Hepatocyte (in vitro differentiated cells): ENCODE measurements around the gene NRG2. TPM values are rescaled to one million over a fixed set of nuclear protein-coding genes. Genes with fewer than 3 reads are reported as not detected.

ENCODE experiments used
- DNase-seq: peaks from one replicate; pipeline ENCODE4 v3.0.0-alpha.2; 2016; ENCODE audit warnings: low spot score
- H2AFZ ChIP-seq: fragments of 200-600 bp; sonication (generic); 2 replicates; pipeline ENCODE4 v1.6.0; 2016; ENCODE audit warnings: antibody characterized with exemption, mild to moderate bottlenecking
- H3K27ac ChIP-seq: fragments of 200-600 bp; sonication (generic); 2 replicates; pipeline ENCODE4 v1.5.1; 2016; ENCODE audit warnings: mild to moderate bottlenecking
- H3K27me3 ChIP-seq: fragments of 200-600 bp; sonication (generic); 2 replicates; pipeline ENCODE4 v1.6.1; 2016
- H3K36me3 ChIP-seq: fragments of 200-600 bp; sonication (generic); replicated peaks from 2 replicates; pipeline ENCODE4 v1.5.1; 2016; ENCODE audit warnings: low read depth; ENCODE audit not compliant: insufficient read depth
- H3K4me1 ChIP-seq: fragments of 200-600 bp; sonication (generic); 2 replicates; pipeline ENCODE4 v1.5.1; 2016; ENCODE audit warnings: mild to moderate bottlenecking, moderate library complexity; ENCODE audit not compliant: insufficient read depth
- H3K4me2 ChIP-seq: fragments of 200-600 bp; sonication (generic); 2 replicates; pipeline ENCODE4 v1.6.0; 2016
- H3K4me3 ChIP-seq: fragments of 200-600 bp; sonication (generic); 2 replicates; pipeline ENCODE4 v1.5.1; 2016; ENCODE audit warnings: mild to moderate bottlenecking
- H3K79me2 ChIP-seq: fragments of 200-600 bp; sonication (generic); 2 replicates; pipeline ENCODE4 v1.6.0; 2017; ENCODE audit warnings: mild to moderate bottlenecking
- H3K9me2 ChIP-seq: fragments of 200-600 bp; sonication (generic); replicated peaks from 2 replicates; pipeline ENCODE4 v1.6.0; 2017; ENCODE audit warnings: mild to moderate bottlenecking; ENCODE audit not compliant: insufficient read depth
- H3K9me3 ChIP-seq: fragments of 200-600 bp; sonication (generic); 2 replicates; pipeline ENCODE4 v1.5.1; 2016; ENCODE audit warnings: low read depth, mild to moderate bottlenecking
- H4K20me1 ChIP-seq: fragments of 200-600 bp; sonication (generic); 2 replicates; pipeline ENCODE4 v1.6.0; 2016; ENCODE audit warnings: mild to moderate bottlenecking; ENCODE audit not compliant: insufficient read depth, poor library complexity, severe bottlenecking
- CTCF ChIP-seq: fragments of 200-600 bp; sonication (generic); IDR thresholded peaks from 2 replicates; pipeline ENCODE4 v1.5.1; 2016; ENCODE audit warnings: antibody characterized with exemption, mild to moderate bottlenecking; ENCODE audit not compliant: poor library complexity
- EZH2 ChIP-seq: fragments of 200-600 bp; sonication (generic); IDR thresholded peaks from 2 replicates; pipeline ENCODE4 v1.6.1; 2016; ENCODE audit warnings: antibody characterized with exemption, mild to moderate bottlenecking, borderline replicate concordance
- EZH2phosphoT487 ChIP-seq: fragments of 200-600 bp; sonication (generic); IDR thresholded peaks from one replicate; pipeline ENCODE4 v1.6.1; 2018; ENCODE audit warnings: antibody characterized with exemption, mild to moderate bottlenecking, low read depth, moderate library complexity; ENCODE audit not compliant: unreplicated experiment, severe bottlenecking
- WGBS: methylation state at CpG from one replicate; pipeline ENCODE4 v1.1.6; 2016; ENCODE audit warnings: low lambda C conversion rate; ENCODE audit errors: missing lambda C conversion rate; 5-methylcytosine and 5-hydroxymethylcytosine counted together
- polyA plus RNA-seq: library from polyadenylated mRNA; unstranded; fragments of >200 nt; fragmentation: Nextera tagmentation; extraction: Ambion mirVana; gene quantifications from 2 replicates; pipeline ENCODE4 v1.2.1, GENCODE V29; 2016
- total RNA-seq: library from RNA; depleted of rRNA; stranded (reverse); fragments of >200 nt; gene quantifications from 2 replicates; pipeline ENCODE4 v1.2.3, GENCODE V29; 2014

Gene NRG2
- total and polyA plus RNA-seq, 2 experiments from 2014 or later: 1.4 to 1.5 TPM

GRCh38 chr5:139842321-139842720 lies 200.8 kb downstream of the NRG2 start:
- no peak for DNase-seq
- no peaks in the 10 kb centered on the region for H3K36me3 ChIP-seq
- no peaks in the 10 kb centered on the region for H3K9me2 ChIP-seq
- no peak overlapping the region for H3K4me3 ChIP-seq
- no peak overlapping the region for H2AFZ ChIP-seq
- no peaks in the 10 kb centered on the region for H3K79me2 ChIP-seq
- no peak overlapping the region for H3K4me2 ChIP-seq
- no peaks in the 10 kb centered on the region for H4K20me1 ChIP-seq
- TF ChIP-seq EZH2phosphoT487 (no peak), EZH2 (no peak)
- peaks cover under 1% of the 10 kb centered on the region for H3K4me1 ChIP-seq
- 85% methylated on average over 7 of the region's 7 CpGs for WGBS
- no peak overlapping the region for H3K27ac ChIP-seq
- H3K9me3 ChIP-seq: no peaks in the 10 kb centered on the region
- H3K27me3 ChIP-seq: peaks cover 38% of the 10 kb centered on the region

- Histone ChIP-seq H3K4me1 (no peaks in the 10 kb centered on the region), H3K9me3 (no peaks in the 10 kb centered on the region), H3K4me2 (no peak overlapping the region), H3K79me2 (no peaks in the 10 kb centered on the region), H3K36me3 (no peaks in the 10 kb centered on the region), H2AFZ (no peak overlapping the region), H3K27ac (no peak overlapping the region), H3K4me3 (no peak overlapping the region), H3K9me2 (no peaks in the 10 kb centered on the region), H4K20me1 (no peaks in the 10 kb centered on the region), H3K27me3 (peaks cover 30% of the 10 kb centered on the region)
- TF ChIP-seq EZH2 (no peak), CTCF (no peak), EZH2phosphoT487 (no peak)
- WGBS: 75% methylated on average over 4 of the region's 4 CpGs
- no peak for DNase-seq
Observed at GRCh38 chr5:139841549-139841948, 201.6 kb downstream of the NRG2 start.

GRCh38 chr5:139839918-139840317 lies 203.2 kb downstream of the NRG2 start:
- WGBS: 86% methylated on average over 8 of the region's 8 CpGs
- H2AFZ ChIP-seq: no peak overlapping the region
- no peaks in the 10 kb centered on the region for H3K9me3 ChIP-seq
- H3K4me1 ChIP-seq: no peaks in the 10 kb centered on the region
- no peak overlapping the region for H3K4me2 ChIP-seq
- TF ChIP-seq EZH2phosphoT487: no peak
- TF ChIP-seq EZH2: no peak
- TF ChIP-seq CTCF: no peak
- no peaks in the 10 kb centered on the region for H3K36me3 ChIP-seq
- H3K9me2 ChIP-seq: no peaks in the 10 kb centered on the region
- peaks cover 16% of the 10 kb centered on the region for H3K27me3 ChIP-seq
- H4K20me1 ChIP-seq: no peaks in the 10 kb centered on the region
- no peak overlapping the region for H3K4me3 ChIP-seq
- no peak overlapping the region for H3K27ac ChIP-seq
- no peaks in the 10 kb centered on the region for H3K79me2 ChIP-seq
- DNase-seq: no peak

GRCh38 chr5:139839232-139839815 lies 203.8 kb downstream of the NRG2 start:
- no peak overlapping the region for H2AFZ ChIP-seq
- TF ChIP-seq EZH2phosphoT487 (no peak), CTCF (no peak), EZH2 (no peak)
- no peak for DNase-seq

More at GRCh38 chr5:139839232-139839815, 203.8 kb downstream of the NRG2 start:
- no peaks in the 10 kb centered on the region for H3K79me2 ChIP-seq
- no peak overlapping the region for H3K4me3 ChIP-seq
- no peak overlapping the region for H3K27ac ChIP-seq
- no peaks in the 10 kb centered on the region for H3K36me3 ChIP-seq
- H3K4me2 ChIP-seq: no peak overlapping the region
- no peaks in the 10 kb centered on the region for H3K4me1 ChIP-seq
- 93% methylated on average over 15 of the region's 16 CpGs for WGBS
- no peaks in the 10 kb centered on the region for H3K9me2 ChIP-seq
- no peaks in the 10 kb centered on the region for H4K20me1 ChIP-seq
- H3K27me3 ChIP-seq: peaks cover 18% of the 10 kb centered on the region
- no peaks in the 10 kb centered on the region for H3K9me3 ChIP-seq
